ENCODE results near the gene KIAA1614.

Gene KIAA1614

DNA sequence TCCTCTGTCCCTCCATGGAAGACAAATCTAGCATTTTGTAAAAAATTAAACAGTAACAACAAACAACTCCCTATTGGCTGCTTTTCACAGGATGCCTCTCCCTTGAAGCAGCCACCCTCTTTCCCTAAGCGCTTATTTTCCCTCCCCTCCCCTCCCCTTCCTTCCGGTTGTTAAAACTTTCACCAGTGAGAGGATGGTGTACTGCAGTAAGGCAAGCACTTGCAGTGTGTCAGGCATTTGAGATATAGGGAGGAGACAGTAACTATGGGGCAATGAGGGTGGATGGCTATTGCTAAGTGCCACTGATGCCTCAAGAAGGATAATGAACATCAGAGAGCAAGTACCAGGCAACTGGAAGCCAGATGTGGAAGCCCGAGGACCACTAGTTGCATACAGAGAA is 19.1 kb upstream of the KIAA1614 start:
- no peaks in the 10 kb centered on the region for H3K9me3 ChIP-seq (ENCODE audit: low read length)
- H3K4me1 ChIP-seq (ENCODE audit: insufficient read depth, low read length), result no peaks in the 10 kb centered on the region
- H3K4me3 ChIP-seq (ENCODE audit: low read depth in 1 of 2, low read length in 2 of 2), result no peak overlapping the region
- no peaks in the 10 kb centered on the region for H3K27me3 ChIP-seq (ENCODE audit: control insufficient read depth in 1 of 2, insufficient read depth in 2 of 2, low read length in 2 of 2)
- H3K36me3 ChIP-seq (ENCODE audit: insufficient read depth, low read length), result no peaks in the 10 kb centered on the region
- no peak overlapping the region for H3K27ac ChIP-seq (ENCODE audit: low read depth, low read length)
- no peak overlapping the region for H3K9ac ChIP-seq (ENCODE audit: low read length)

DNA sequence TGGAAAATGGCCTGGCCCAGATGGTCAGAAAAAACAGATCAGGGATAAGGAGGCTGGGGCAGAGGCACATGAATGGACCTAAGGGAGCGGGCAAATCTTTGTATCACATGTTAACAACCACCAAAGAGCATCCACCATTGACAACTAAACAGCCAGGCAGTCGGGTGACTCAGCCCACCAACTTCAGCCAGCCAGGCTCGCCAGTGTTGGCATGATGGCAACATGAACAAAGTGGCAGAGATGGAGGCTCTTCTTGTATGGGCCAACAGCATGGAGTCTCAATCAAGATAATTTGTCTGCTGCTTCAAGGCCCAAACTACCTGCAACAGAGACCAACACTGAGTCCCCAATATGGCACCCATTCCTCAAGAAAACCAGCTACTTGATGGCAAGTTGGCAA is 16.5 kb upstream of the KIAA1614 start:
- no peak overlapping the region for H3K9ac ChIP-seq (ENCODE audit: low read length)
- H3K4me3 ChIP-seq (ENCODE audit: low read depth in 1 of 2, low read length in 2 of 2), result no peak overlapping the region
- no peaks in the 10 kb centered on the region for H3K4me1 ChIP-seq (ENCODE audit: insufficient read depth, low read length)

DNA sequence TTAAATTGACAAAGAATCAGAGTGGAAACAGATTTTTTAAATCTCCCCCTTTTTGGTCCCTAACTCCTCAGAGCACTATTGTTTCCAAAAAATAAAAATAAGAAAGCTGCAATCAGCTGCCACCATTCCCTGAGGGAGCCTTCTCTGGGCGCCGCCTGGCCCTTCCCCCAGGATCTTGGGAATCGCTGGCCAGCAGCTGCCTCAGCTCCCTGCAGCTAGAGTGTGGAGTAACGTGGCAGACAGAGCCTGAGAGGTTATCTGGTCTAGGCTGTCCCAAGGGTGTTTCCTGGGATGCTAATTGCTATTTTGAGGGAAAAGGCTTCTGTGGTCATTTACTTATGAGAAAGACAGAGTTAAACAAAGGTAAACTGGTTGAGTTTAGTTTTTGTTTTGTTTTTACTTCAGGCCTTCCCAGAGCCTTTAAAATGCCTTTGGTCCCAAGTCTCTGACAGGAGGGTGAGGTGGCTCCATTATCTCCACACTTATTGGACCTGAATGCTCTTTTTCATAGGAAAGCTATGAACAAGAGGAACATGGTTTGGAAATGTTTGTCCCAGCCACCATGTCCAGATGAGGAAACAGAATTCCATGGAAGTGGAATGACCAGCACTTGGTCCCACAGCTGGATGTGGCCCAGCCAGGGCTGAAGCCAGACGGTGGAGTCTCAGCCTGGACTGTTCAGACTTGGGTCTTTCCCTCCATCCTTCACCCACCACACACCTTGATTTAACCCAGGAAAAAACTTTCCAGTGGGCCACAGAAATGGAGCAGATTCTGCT is 14.1 kb upstream of the KIAA1614 start:
- no peaks in the 10 kb centered on the region for H3K4me1 ChIP-seq (ENCODE audit: insufficient read depth, low read length)
- no peaks in the 10 kb centered on the region for H3K27me3 ChIP-seq (ENCODE audit: control insufficient read depth in 1 of 2, insufficient read depth in 2 of 2, low read length in 2 of 2)
- no peak overlapping the region for H3K4me3 ChIP-seq (ENCODE audit: low read depth in 1 of 2, low read length in 2 of 2)
- no peak overlapping the region for H3K27ac ChIP-seq (ENCODE audit: low read depth, low read length)
- H3K36me3 ChIP-seq (ENCODE audit: insufficient read depth, low read length), result no peaks in the 10 kb centered on the region
- no peaks in the 10 kb centered on the region for H3K9me3 ChIP-seq (ENCODE audit: low read length)
- no peak overlapping the region for H3K9ac ChIP-seq (ENCODE audit: low read length)

More for the DNA sequence above, 16.5 kb upstream of the KIAA1614 start:
- H3K9me3 ChIP-seq (ENCODE audit: low read length), result no peaks in the 10 kb centered on the region
- no peaks in the 10 kb centered on the region for H3K27me3 ChIP-seq (ENCODE audit: control insufficient read depth in 1 of 2, insufficient read depth in 2 of 2, low read length in 2 of 2)
- H3K36me3 ChIP-seq (ENCODE audit: insufficient read depth, low read length), result no peaks in the 10 kb centered on the region
- no peak overlapping the region for H3K27ac ChIP-seq (ENCODE audit: low read depth, low read length)

DNA sequence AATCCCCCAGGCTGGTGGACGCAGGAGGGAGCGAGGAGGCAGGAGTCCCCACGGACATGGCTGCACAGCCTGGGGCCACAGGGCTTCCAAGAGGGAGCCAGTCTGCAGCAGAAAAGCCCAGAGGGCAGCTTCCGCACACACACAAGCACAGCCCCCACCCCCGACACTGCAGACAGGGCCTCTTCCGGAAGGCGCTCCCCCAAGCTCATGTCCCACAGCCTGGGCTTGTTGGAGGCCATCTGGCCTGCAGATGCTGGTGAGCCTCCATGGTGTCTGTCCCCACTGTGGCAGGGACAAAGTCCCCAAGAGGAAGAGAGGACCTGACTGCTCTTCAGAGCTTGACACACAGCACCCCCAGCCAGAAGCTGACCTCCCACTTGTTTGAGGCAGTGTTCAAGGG is 13.4 kb upstream of the KIAA1614 start:
- H3K9ac ChIP-seq (ENCODE audit: low read length), result no peak overlapping the region
- no peaks in the 10 kb centered on the region for H3K36me3 ChIP-seq (ENCODE audit: insufficient read depth, low read length)
- no peaks in the 10 kb centered on the region for H3K9me3 ChIP-seq (ENCODE audit: low read length)
- no peak overlapping the region for H3K4me3 ChIP-seq (ENCODE audit: low read depth in 1 of 2, low read length in 2 of 2)
- no peak overlapping the region for H3K27ac ChIP-seq (ENCODE audit: low read depth, low read length)
- H3K4me1 ChIP-seq (ENCODE audit: insufficient read depth, low read length), result no peaks in the 10 kb centered on the region
- no peaks in the 10 kb centered on the region for H3K27me3 ChIP-seq (ENCODE audit: control insufficient read depth in 1 of 2, insufficient read depth in 2 of 2, low read length in 2 of 2)

DNA sequence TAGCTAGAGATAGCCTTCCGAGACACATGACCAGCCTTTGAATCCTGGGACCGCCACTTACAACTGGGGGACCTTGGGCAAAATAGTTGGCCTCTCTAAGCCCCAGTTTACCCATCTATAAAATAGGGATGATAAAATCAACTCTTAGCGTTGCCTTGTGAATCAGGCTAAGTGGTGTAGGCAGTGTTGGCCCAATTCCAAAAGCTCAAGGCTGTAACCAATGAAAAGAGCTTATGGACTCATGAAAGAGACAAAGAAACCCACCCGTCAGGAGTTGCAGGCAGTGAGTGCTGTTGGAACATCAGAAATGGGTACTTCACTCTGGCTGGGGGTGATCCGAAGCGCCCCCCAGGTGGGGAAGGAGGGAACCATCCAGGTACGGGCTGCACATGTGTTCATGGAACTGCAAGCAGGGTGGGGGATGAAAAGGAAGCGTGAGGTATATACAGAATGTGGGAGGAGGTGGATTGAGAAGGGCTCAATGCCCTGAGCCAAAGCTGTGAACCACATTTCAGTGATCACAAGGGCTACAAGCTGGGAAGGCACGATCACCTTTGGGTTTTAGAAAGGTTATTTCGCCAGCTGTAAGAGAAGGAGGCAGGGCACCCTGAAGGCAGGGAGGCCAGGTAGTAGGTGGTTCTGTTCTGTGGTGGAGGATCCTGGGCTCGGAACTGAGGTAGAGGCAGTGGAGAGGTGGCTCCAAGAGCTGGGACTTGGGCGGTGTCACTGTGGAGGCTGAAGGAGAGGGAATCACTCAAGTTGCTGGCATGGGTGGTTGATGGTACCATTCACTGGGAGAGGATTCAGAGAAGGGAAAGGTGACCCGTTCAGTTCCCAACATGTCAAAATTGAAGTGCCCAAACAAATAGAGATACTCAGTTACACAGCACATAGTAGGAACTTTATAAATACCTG is 11.4 kb upstream of the KIAA1614 start:
- Histone ChIP-seq H3K36me3 (ENCODE audit: insufficient read depth, low read length) (no peaks in the 10 kb centered on the region), H3K9me3 (ENCODE audit: low read length) (no peaks in the 10 kb centered on the region), H3K9ac (ENCODE audit: low read length) (no peak overlapping the region), H3K27me3 (ENCODE audit: control insufficient read depth in 1 of 2, insufficient read depth in 2 of 2, low read length in 2 of 2) (no peaks in the 10 kb centered on the region), H3K4me1 (ENCODE audit: insufficient read depth, low read length) (no peaks in the 10 kb centered on the region), H3K27ac (ENCODE audit: low read depth, low read length) (no peak overlapping the region), H3K4me3 (ENCODE audit: low read depth in 1 of 2, low read length in 2 of 2) (no peak overlapping the region)

DNA sequence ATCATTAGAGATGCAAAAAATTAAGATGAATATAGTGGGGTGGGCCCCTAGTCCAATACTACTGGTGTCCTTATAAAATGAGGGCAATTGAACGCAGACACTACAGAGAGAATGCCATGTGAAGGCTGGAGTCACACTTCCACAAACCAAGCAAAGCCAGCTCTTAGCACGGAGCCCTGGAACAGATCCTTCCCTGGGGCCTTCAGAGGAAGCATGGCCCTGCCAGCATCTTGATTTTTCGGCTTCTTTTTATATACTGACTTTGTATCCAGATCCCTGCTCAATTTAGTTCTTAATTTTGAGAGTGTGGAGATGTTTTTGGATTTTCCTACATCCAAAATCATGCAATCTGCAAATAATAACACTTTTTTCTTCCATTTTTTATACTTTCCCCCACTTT is 10.2 kb upstream of the KIAA1614 start:
- Histone ChIP-seq H3K27me3 (ENCODE audit: control insufficient read depth in 1 of 2, insufficient read depth in 2 of 2, low read length in 2 of 2) (no peaks in the 10 kb centered on the region), H3K27ac (ENCODE audit: low read depth, low read length) (no peak overlapping the region)

DNA sequence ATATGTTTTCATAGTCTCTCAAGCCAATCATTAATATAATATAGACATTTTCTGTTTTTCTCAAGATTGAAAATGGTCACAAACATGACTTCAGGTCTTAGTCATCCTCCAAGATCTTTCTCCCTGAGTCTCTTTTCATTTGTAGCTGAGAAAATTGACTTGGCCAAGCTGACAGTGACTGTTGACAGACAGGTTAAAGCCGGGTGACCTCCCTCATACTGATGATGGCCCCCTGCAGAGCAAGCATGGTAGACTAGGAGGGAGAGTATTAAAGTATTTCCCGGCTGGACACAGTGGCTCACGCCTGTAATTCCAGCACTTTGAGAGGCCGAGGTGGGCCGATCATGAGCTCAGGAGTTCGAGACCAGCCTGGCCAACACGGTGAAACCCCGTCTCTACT is 6.8 kb upstream of the KIAA1614 start:
- no peaks in the 10 kb centered on the region for H3K27me3 ChIP-seq (ENCODE audit: control insufficient read depth in 1 of 2, insufficient read depth in 2 of 2, low read length in 2 of 2)
- no peak overlapping the region for H3K9ac ChIP-seq (ENCODE audit: low read length)
- H3K4me1 ChIP-seq (ENCODE audit: insufficient read depth, low read length), result peaks cover 5% of the 10 kb centered on the region
- H3K27ac ChIP-seq (ENCODE audit: low read depth, low read length), result no peak overlapping the region
- no peak overlapping the region for H3K4me3 ChIP-seq (ENCODE audit: low read depth in 1 of 2, low read length in 2 of 2)
- H3K36me3 ChIP-seq (ENCODE audit: insufficient read depth, low read length), result peaks cover 3% of the 10 kb centered on the region
- H3K9me3 ChIP-seq (ENCODE audit: low read length), result no peaks in the 10 kb centered on the region

More for the DNA sequence above, 10.2 kb upstream of the KIAA1614 start:
- no peak overlapping the region for H3K9ac ChIP-seq (ENCODE audit: low read length)
- no peak overlapping the region for H3K4me3 ChIP-seq (ENCODE audit: low read depth in 1 of 2, low read length in 2 of 2)
- H3K9me3 ChIP-seq (ENCODE audit: low read length), result no peaks in the 10 kb centered on the region
- H3K4me1 ChIP-seq (ENCODE audit: insufficient read depth, low read length), result no peaks in the 10 kb centered on the region
- no peaks in the 10 kb centered on the region for H3K36me3 ChIP-seq (ENCODE audit: insufficient read depth, low read length)

DNA sequence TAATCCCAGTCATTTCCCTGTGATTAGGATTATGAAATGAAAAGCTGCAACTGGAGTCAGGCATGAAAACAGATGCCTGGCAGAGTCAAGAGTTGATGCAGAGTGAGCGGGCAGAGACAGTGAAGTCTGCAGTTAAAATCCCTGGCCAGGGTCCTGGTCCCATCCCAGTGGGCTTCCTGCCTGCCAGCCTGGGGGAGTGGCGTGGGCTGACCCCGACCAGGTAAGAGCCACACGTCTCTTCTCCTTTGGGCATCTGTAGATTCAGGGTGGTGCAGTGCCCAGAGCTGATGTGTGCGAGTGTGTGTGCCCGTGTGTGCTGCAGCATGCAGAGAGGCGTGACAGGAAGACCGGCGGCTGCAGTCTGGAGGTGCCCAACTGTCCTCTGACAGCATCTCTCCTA is 6.2 kb upstream of the KIAA1614 start:
- Histone ChIP-seq H3K9me3 (ENCODE audit: low read length) (no peaks in the 10 kb centered on the region), H3K4me1 (ENCODE audit: insufficient read depth, low read length) (peaks cover 10% of the 10 kb centered on the region), H3K9ac (ENCODE audit: low read length) (no peak overlapping the region), H3K4me3 (ENCODE audit: low read depth in 1 of 2, low read length in 2 of 2) (no peak overlapping the region), H3K36me3 (ENCODE audit: insufficient read depth, low read length) (peaks cover 3% of the 10 kb centered on the region), H3K27ac (ENCODE audit: low read depth, low read length) (no peak overlapping the region), H3K27me3 (ENCODE audit: control insufficient read depth in 1 of 2, insufficient read depth in 2 of 2, low read length in 2 of 2) (no peaks in the 10 kb centered on the region)

DNA sequence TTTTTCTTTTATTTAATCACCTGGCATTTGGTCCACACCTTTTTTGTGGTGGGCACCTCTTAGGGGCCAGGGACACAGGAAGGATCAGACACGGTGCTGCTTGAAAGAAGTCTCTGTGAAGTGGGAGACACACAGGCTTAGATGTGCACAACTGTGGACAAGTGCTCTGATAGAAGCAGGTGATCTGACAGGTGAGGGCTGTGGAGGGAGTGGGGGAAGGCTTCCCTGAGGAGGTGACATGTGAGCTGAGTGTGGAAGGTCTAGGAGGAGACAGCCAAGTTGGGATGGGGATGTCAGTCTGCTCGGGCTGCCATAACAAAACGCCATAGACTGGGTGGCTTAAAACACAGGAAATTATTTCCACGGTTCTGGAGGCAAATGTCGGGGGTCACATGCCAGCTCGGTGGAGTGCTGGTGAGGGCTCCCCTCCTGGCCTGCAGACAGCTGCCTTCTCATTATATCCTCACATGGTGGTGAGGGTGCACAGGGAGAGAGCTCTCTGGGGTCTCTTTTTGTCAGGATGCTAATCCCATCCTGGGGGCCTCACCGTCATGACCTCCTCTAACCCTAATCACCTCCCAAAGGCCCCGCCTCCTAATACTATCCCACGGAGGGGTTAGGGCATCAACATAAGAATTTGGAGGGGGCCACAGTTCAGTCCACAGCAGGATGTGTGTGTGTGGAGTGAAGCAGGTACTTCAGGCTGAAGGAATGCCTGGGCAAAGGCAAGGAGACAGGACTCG is 5.2 kb upstream of the KIAA1614 start:
- Histone ChIP-seq H3K4me3 (ENCODE audit: low read depth in 1 of 2, low read length in 2 of 2) (no peak overlapping the region), H3K4me1 (ENCODE audit: insufficient read depth, low read length) (peaks cover 13% of the 10 kb centered on the region), H3K9me3 (ENCODE audit: low read length) (no peaks in the 10 kb centered on the region), H3K36me3 (ENCODE audit: insufficient read depth, low read length) (peaks cover 3% of the 10 kb centered on the region), H3K27me3 (ENCODE audit: control insufficient read depth in 1 of 2, insufficient read depth in 2 of 2, low read length in 2 of 2) (no peaks in the 10 kb centered on the region), H3K27ac (ENCODE audit: low read depth, low read length) (no peak overlapping the region), H3K9ac (ENCODE audit: low read length) (no peak overlapping the region)

DNA sequence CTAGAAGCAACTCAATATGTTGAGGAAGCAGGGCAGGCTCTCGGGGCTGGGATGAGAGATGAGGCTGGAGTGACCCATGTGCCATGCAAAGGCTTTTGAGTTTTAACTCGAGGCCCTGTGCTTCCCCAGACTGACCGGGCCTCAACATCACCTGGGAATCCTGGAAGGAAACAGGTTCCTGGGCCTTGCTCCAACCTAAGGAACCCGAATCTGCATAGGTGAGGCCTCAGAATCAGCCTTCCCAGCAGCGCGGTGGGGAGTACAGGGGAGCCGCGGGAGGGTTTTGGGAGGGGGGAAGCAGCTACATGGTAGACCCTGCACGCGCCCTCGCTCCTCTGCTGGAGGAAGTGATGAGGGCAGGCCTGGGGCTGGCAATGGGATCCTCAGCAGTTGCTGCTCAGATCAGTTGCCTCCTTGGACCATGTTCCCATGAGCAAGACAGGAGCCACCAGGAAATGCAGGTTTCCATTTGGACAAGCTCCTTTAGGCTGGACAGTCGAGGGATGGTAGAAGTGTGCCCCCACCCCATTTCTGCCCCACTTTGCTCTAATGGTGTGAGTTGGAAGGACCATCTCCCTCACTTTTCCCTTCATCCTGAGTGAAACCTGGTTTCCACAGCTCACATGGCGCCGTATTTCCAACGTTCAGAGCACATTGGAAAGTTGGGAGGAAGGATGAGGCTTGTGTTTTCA is 4.5 kb upstream of the KIAA1614 start:
- no peak overlapping the region for H3K4me3 ChIP-seq (ENCODE audit: low read depth in 1 of 2, low read length in 2 of 2)
- H3K27ac ChIP-seq (ENCODE audit: low read depth, low read length), result no peak overlapping the region
- peaks cover 3% of the 10 kb centered on the region for H3K36me3 ChIP-seq (ENCODE audit: insufficient read depth, low read length)
- no peak overlapping the region for H3K9ac ChIP-seq (ENCODE audit: low read length)
- no peaks in the 10 kb centered on the region for H3K9me3 ChIP-seq (ENCODE audit: low read length)
- peaks cover 13% of the 10 kb centered on the region for H3K4me1 ChIP-seq (ENCODE audit: insufficient read depth, low read length)
- H3K27me3 ChIP-seq (ENCODE audit: control insufficient read depth in 1 of 2, insufficient read depth in 2 of 2, low read length in 2 of 2), result no peaks in the 10 kb centered on the region

DNA sequence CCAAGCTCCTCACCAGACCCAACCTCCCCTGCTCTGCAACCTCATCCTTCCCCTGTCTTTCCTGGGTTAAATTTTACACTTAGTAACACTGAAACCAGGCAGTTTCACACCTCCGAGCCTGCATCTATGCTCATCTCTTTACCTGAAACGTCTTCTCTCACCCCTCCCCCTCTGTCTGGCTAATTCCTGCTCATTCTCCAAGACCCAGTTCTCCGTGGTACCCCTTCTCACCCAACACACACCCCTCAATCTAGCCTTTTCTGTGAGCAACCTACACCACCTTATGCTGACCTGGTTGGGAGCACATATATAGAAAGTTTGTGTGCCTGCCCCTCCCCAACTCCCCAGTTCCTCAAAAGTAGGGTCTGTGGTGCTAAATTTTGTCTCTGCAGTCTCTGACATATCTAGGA is 3.7 kb upstream of the KIAA1614 start:
- H3K9ac ChIP-seq (ENCODE audit: low read length), result no peak overlapping the region
- peaks cover 13% of the 10 kb centered on the region for H3K4me1 ChIP-seq (ENCODE audit: insufficient read depth, low read length)
- no peak overlapping the region for H3K4me3 ChIP-seq (ENCODE audit: low read depth in 1 of 2, low read length in 2 of 2)
- H3K27me3 ChIP-seq (ENCODE audit: control insufficient read depth in 1 of 2, insufficient read depth in 2 of 2, low read length in 2 of 2), result no peaks in the 10 kb centered on the region
- no peak overlapping the region for H3K27ac ChIP-seq (ENCODE audit: low read depth, low read length)
- peaks cover 3% of the 10 kb centered on the region for H3K36me3 ChIP-seq (ENCODE audit: insufficient read depth, low read length)
- H3K9me3 ChIP-seq (ENCODE audit: low read length), result no peaks in the 10 kb centered on the region
